ENCODE results near the gene DST. TPM values are rescaled to one million over a fixed set of nuclear protein-coding genes. Genes with fewer than 3 reads are reported as not detected.

Gene DST
- total RNA-seq, 4 donors from 2014 or later: 114 to 219 (median 204) TPM

DNA sequence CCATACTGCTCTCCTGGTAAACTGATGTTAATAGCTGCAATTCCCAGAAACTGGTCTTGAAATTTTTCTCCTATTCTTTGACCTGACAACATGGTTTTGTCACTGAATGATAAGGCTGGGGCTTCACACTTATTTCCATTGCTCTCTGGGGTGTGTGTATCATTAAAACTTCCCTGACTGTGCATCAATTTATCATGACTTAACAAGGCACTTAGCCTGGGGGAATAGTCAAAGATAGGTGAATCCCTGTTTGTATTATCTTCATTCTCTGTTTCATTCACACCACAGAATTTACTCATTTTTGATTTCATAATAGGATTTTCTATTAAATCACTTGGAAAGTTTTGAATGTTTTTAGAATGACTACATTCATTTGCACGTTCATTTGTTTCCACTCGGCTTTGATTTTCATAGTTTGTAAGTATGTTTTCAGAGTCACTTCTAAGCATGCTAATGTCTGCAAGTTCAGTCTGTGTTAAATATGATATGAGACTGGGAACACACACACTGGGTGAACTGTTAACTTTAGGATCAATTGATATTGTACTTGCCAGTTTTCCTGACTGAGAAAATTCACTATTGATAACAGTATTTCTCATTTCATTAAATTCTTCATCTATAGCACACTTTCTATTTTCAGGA lies 35.5 kb downstream of the DST start:
- TF ChIP-seq, protein P1, sequence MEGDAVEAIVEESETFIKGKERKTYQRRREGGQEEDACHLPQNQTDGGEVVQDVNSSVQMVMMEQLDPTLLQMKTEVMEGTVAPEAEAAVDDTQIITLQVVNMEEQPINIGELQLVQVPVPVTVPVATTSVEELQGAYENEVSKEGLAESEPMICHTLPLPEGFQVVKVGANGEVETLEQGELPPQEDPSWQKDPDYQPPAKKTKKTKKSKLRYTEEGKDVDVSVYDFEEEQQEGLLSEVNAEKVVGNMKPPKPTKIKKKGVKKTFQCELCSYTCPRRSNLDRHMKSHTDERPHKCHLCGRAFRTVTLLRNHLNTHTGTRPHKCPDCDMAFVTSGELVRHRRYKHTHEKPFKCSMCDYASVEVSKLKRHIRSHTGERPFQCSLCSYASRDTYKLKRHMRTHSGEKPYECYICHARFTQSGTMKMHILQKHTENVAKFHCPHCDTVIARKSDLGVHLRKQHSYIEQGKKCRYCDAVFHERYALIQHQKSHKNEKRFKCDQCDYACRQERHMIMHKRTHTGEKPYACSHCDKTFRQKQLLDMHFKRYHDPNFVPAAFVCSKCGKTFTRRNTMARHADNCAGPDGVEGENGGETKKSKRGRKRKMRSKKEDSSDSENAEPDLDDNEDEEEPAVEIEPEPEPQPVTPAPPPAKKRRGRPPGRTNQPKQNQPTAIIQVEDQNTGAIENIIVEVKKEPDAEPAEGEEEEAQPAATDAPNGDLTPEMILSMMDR (IDR thresholded peaks at IDR 0.05 in 4 of 5, conservative IDR thresholded peaks at IDR 0.05 in 1 of 5): no peak
- no peak for TF ChIP-seq POLR2A (IDR thresholded peaks at IDR 0.05)
- Histone ChIP-seq H3K4me1 (no peaks in the 10 kb centered on the region), H3K9me3 (no peaks in the 10 kb centered on the region), H3K27ac (no peak overlapping the region), H3K4me3 (no peak overlapping the region), H3K36me3 (peaks cover under 1 to 91% of the 10 kb centered on the region in 2 donors), H3K27me3 (no peaks in the 10 kb centered on the region)
- ATAC-seq (no peak), DNase-seq (no peak)
- intact Hi-C loops (cut with DNase I; ENCODE audit: low total_unique reads) (loop anchor here (10.0 kb wide), 1 partner anchor 142 kb away; no protein-coding TSS in a partner anchor), in situ Hi-C loops (cut with MboI; ENCODE audit: low sequenced_read_pairs in 4 of 4) (no loop called here)

DNA sequence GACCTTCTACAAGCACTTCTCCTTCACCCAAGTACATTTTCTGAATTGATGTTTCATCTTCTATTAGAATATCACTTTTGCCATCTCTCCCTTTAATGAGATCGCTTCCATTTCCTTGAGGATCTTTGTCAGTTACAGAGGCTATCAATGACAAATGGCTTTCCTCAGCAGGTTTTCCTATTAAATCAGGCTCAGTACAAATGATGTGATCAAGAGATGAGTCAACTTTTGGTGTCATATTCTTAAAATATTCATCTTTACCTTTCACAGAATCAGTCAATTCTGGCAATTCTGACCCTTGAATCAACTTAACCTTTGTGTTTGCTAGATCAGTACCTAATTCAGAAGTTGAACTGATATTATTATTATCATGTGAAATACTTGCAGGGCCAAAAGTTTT lies 37.3 kb downstream of the DST start:
- H3K4me1 ChIP-seq: no peaks in the 10 kb centered on the region
- no peak for DNase-seq
- no peaks in the 10 kb centered on the region for H3K9me3 ChIP-seq
- no peak for ATAC-seq
- H3K27ac ChIP-seq: no peak overlapping the region
- peaks cover 4 to 94% of the 10 kb centered on the region in 2 donors for H3K36me3 ChIP-seq
- H3K27me3 ChIP-seq: no peaks in the 10 kb centered on the region
- H3K4me3 ChIP-seq: no peak overlapping the region
- in situ Hi-C loops (cut with MboI; ENCODE audit: low sequenced_read_pairs in 4 of 4) (no loop called here), intact Hi-C loops (cut with DNase I; ENCODE audit: low total_unique reads) (loop anchor here (10.0 kb wide), 1 partner anchor 141 kb away; no protein-coding TSS in a partner anchor)
- TF ChIP-seq, protein P1 (IDR thresholded peaks at IDR 0.05 in 4 of 5, conservative IDR thresholded peaks at IDR 0.05 in 1 of 5): no peak
- TF ChIP-seq POLR2A (IDR thresholded peaks at IDR 0.05): no peak

DNA sequence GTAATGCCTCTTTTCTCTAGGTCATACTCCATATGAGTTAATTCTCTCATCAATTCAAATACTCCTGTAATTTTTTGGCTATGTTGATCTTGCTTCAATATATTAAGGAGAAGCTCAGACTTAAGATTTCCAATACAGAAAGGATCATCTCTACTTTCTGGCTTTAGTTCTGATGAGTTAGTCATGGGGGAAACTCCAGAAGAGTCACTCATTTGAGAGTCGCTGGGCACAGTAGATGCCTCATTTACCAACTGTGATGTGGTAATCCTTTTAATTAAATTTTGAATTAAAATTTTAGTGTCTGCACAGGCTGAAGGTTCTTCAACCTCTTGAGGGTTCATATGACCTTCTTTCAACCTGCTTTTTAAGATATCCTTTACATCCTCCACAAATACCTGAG lies 38.5 kb downstream of the DST start:
- in situ Hi-C loops (cut with MboI; ENCODE audit: low sequenced_read_pairs in 4 of 4) (no loop called here), intact Hi-C loops (cut with DNase I; ENCODE audit: low total_unique reads) (loop anchor here (10.0 kb wide), 1 partner anchor 139 kb away; no protein-coding TSS in a partner anchor)
- DNase-seq: no peak
- Histone ChIP-seq H3K27ac (no peak overlapping the region), H3K27me3 (no peaks in the 10 kb centered on the region), H3K9me3 (no peaks in the 10 kb centered on the region), H3K4me3 (no peak overlapping the region), H3K4me1 (no peaks in the 10 kb centered on the region), H3K36me3 (peaks cover 4 to 94% of the 10 kb centered on the region in 2 donors)
- ATAC-seq: no peak
- TF ChIP-seq POLR2A (IDR thresholded peaks at IDR 0.05): no peak
- TF ChIP-seq, protein P1 (IDR thresholded peaks at IDR 0.05 in 4 of 5, conservative IDR thresholded peaks at IDR 0.05 in 1 of 5): no peak

DNA sequence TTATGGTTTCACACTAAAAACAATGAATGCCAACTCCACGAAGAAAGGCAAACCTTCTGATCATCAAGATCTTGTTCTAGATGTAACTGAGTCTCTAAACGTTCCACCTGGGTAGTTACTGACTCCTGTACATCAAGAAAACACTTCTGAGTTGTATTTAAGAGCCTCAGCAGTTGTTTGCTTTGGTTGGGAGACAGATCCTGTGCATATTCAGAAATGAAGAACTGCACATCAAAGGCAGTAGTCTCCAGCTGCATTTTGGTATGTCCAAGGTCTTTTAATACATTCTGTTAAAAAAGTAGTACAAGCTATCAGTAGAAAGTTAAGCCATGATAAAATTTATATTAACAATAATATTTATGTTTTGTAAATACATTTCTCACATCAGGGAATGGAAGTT lies 41.3 kb downstream of the DST start:
- H3K9me3 ChIP-seq: no peaks in the 10 kb centered on the region
- in situ Hi-C loops (cut with MboI; ENCODE audit: low sequenced_read_pairs in 4 of 4) (no loop called here), intact Hi-C loops (cut with DNase I; ENCODE audit: low total_unique reads) (loop anchor here (10.0 kb wide), 1 partner anchor 137 kb away; no protein-coding TSS in a partner anchor)
- no peaks in the 10 kb centered on the region for H3K27me3 ChIP-seq
- H3K27ac ChIP-seq: no peak overlapping the region
- ATAC-seq (no peak), DNase-seq (no peak)
- peaks cover 4 to 93% of the 10 kb centered on the region in 2 donors for H3K36me3 ChIP-seq
- H3K4me3 ChIP-seq: no peak overlapping the region
- no peaks in the 10 kb centered on the region for H3K4me1 ChIP-seq
- TF ChIP-seq, protein P1 (IDR thresholded peaks at IDR 0.05 in 4 of 5, conservative IDR thresholded peaks at IDR 0.05 in 1 of 5): no peak
- TF ChIP-seq POLR2A (IDR thresholded peaks at IDR 0.05): no peak

Measured in gastrocnemius medialis (tissue), 4 donors.